Erythroblast (primary cell): ENCODE data around the gene KRTAP1-4.

Experiments used
- DNase-seq, 2 experiments: peaks; one replicate each; lab custom pipeline; 2025; lab: John Stamatoyannopoulos, UW
- GATA1 ChIP-seq: IDR thresholded peaks from 2 replicates; pipeline ENCODE4 v1.6.1; 2011; ENCODE audit warnings: low read depth, mild to moderate bottlenecking, control low read depth, low read length, moderate library complexity
- POLR2A ChIP-seq: IDR thresholded peaks from 2 replicates; pipeline ENCODE4 v1.6.1; 2011; ENCODE audit warnings: mild to moderate bottlenecking, low read length

The KRTAP1-4 gene

DNA sequence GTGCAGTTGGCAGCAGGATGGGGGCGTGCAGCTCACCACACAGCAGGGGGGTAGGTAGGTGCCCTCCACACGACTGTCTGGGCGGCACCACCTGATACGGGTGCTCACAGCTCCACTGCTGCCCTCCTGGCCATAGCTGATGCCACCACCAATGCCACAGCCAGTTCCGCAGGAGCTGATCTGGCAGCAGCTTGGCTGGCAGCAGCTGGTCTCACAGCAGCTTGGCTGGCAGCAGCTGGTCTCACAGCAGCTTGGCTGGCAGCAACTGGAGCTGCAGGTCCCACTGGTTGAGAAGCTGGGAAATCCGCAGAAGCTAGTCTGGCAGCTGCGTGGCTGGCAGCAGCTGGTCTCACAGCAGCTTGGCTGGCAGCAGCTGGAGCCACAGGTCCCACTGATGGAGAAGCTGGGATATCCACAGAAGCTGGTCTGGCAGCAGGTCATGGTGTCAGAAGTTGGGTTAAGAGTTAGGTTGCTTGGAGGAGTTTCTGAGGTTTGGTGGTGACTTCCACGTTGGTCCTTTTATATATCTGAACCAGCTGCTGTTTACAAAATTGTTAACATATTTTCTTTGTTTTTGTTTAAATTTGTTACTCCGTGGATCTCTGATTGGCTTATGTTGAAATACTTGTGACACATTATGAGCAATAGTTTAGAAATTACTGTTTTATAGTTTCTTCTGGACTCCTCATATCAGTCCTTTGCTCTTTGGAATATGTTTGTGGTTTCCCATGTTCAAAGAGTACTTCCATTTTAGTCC, 3.1 kb downstream of the KRTAP1-4 start, which contains the start of gene KRTAP1-5:
KRTAP1-5 (minus strand) TSS at position 494 of the 757 bp plus-strand sequence; CDS start at position 441, 53 bp downstream.
- no peak for TF ChIP-seq GATA1
- TF ChIP-seq POLR2A: no peak
- DNase-seq: no peak

DNA sequence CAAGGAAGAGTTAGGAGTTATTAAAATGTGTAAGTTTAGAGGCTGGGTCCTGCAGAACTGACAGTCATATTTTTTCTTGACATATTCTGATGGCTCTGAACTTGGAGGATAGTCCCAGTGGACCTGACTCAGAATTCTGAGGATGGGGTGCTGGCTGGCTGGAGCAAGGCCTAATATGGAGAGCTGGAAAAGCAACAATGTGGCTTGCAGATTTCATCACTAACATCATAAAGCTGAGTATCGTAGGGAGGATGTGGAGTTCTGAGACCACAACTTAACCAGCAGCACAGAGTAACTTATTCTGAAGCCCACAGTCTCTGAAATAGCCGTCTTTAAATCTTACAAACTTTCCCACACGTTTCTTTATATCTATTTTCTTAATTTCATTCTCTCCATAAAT, 5.3 kb downstream of the KRTAP1-4 start:
- TF ChIP-seq POLR2A (no peak), GATA1 (no peak)
- DNase-seq: no peak

DNA sequence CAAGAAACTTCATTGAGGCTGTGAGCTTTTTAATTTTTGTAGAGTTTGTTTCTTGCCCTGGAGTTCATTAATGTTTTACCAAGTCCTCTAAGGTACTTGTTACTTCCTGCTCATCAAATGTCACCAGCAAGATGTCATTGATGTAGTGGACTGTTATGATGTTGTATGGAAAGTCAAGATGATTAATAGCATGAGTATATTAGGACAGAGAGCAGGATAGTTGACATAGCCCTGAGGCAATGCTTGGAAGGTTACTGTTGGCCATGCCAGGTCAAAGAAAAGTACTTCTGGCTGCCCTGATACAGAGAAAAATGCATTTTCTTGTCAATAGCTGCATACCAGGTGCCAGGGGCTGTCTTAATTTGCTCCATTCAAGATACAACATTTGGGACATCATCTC, 9.7 kb downstream of the KRTAP1-4 start:
- DNase-seq: no peak
- TF ChIP-seq POLR2A (no peak), GATA1 (no peak)

- no peak for DNase-seq
- TF ChIP-seq POLR2A (no peak), GATA1 (no peak)
Observed at GRCh38 chr17:41019415-41019814, 10.6 kb downstream of the KRTAP1-4 start.

DNA sequence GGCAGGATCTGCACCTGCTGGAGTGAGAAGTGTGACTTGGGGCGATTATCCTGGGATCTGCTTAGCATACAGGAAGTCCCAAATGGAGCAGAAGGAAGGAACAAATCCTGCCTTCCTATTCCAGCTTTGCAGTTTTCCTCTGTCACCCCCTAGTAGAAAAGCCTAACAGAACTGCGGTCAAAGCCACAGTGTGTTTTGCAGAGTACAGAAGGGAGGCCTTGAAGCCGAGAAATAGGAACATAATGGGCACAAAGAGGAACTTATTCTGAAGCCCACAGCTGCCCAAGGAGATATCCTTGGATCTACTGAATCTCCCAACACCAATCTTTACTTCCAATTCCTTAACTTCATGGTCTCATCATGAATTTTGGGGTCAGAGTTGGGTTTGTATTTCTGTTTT, 11.5 kb downstream of the KRTAP1-4 start:
- TF ChIP-seq GATA1 (no peak), POLR2A (no peak)
- DNase-seq: no peak

DNA sequence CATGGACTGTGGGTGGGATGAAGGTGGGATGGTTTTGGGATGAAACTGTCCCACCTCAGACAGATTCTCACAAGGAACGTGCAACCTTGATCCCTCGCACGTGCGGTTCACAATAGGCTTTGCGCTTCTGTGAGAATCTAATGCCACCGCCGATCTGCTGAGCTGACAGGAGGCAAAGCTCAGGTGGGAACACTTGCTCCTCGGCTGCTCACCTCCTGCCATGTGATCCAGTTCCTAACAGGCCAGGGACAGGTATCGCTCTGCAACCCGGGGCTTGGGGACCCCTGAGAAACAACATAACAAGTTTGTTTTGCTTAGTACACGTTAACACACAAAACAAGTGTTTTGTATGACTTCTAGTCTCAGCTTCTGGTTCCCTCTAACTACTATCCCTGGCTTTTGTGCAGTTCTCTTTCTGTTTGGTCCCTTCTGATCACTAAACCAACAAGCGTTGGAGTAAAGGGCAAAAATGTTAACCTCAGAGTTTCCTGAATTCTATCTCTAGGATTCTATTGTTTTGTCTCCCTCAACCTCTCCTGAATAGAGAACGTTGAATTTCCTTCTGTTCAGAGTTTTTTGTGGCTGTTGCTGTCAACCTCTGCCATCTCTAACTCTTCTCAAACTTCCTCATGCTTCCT, 13.3 kb downstream of the KRTAP1-4 start:
- TF ChIP-seq POLR2A (no peak), GATA1 (no peak)

DNA sequence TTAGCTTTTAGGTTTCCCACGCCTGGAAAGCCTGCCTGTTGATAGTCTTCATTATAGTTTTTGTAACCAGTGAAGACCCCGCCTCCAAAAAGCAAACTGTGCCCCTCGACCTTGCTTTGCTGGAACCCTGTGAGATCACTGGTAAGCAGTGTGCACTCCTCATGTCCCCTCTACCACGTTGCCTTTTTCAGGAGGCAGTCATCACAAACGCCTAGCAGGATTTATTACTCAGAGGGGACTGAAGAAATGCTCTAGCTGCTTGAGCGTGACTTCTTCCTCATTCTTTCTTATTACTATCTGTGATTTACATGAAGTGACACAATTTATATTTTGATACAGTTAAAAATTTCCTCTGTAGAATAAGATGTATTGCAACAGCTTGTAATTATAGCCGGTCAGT, 14.5 kb downstream of the KRTAP1-4 start:
- no peak for TF ChIP-seq POLR2A
- no peak for TF ChIP-seq GATA1

More for the DNA sequence above, 13.3 kb downstream of the KRTAP1-4 start:
- no peak for DNase-seq

DNA sequence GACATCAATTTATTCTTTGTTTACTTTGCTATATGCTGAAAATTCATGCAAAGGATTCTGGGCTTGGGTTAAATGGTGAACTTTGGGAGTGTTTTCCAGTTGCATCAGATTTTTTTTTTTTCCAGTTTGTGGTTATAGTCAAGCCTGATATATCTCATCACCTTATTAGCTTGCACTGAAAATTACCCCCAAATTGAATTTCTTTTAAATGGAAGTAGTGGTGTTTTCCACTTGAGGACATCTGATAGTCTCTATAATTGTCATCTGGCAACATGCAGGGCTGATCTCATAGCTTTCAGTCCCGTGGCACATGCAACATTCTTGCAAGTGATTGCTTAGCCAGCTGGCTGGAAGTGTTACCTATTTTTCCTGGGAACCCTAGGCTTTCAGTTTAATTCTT, 16.4 kb downstream of the KRTAP1-4 start:
- TF ChIP-seq GATA1 (no peak), POLR2A (no peak)

More for the DNA sequence above, 14.5 kb downstream of the KRTAP1-4 start:
- no peak for DNase-seq

GRCh38 chr17:41013181-41013580, 16.8 kb downstream of the KRTAP1-4 start:
- DNase-seq: no peak
- TF ChIP-seq POLR2A (no peak), GATA1 (no peak)

More for the DNA sequence above, 16.4 kb downstream of the KRTAP1-4 start:
- DNase-seq: no peak

GRCh38 chr17:41012326-41013120, 17.5 kb downstream of the KRTAP1-4 start:
- TF ChIP-seq POLR2A (no peak), GATA1 (no peak)
- no peak for DNase-seq

GRCh38 chr17:41010441-41010840, 19.6 kb downstream of the KRTAP1-4 start:
- no peak for DNase-seq
- TF ChIP-seq GATA1: no peak
- TF ChIP-seq POLR2A: no peak

- TF ChIP-seq POLR2A (no peak), GATA1 (no peak)
- no peak for DNase-seq
Observed at GRCh38 chr17:41009936-41010335, 20.1 kb downstream of the KRTAP1-4 start.

- TF ChIP-seq POLR2A (no peak), GATA1 (no peak)
Observed at GRCh38 chr17:41009301-41009760, 20.7 kb downstream of the KRTAP1-4 start.

DNA sequence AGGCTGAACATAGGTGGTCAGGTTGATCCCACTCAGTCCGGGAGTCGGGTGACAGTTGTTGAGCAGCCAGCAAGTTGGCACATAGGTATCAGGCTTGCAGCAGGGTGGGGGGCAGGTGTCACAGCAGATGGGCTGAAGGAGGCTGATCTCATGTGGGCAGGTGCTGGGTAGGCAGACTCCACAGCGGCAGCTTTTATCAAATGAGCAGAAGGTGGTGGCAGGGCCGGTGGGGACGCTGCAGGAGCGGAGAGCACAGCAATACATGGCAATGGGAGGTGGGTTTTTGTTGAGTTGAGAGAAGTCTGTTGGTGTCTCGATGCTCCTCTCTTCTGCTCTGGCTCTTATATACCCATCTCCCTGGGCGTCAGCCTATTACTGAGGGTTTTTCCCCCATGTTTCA, 21.2 kb downstream of the KRTAP1-4 start, which contains the start of gene KRTAP3-1:
KRTAP3-1 (minus strand) TSS at position 318 of the 400 bp plus-strand sequence; CDS start at position 264, 54 bp downstream.
- no peak for TF ChIP-seq GATA1
- TF ChIP-seq POLR2A: no peak
- DNase-seq: no peak

More at GRCh38 chr17:41009301-41009760, 20.7 kb downstream of the KRTAP1-4 start:
- no peak for DNase-seq
